Fibroblast of upper back skin (primary cell): ENCODE results near the gene TOB1.

Experiments used
- DNase-seq: peaks from one replicate; pipeline ENCODE4 v3.0.0-alpha.2; 2013

TOB1 gene

GRCh38 chr17:50866261-50866949 lies at the start of gene TOB1:
Gene TOB1 (minus strand): TSS chr17:50866354. CDS start chr17:50864017, 2,337 bp downstream.
- peak; percentile 95 for DNase-seq

GRCh38 chr17:50914505-50915063 lies 48.4 kb upstream of the TOB1 start:
- DNase-seq, result no peak

- DNase-seq, result no peak
Observed at GRCh38 chr17:50913120-50913519, 47.0 kb upstream of the TOB1 start.

GRCh38 chr17:50911890-50912289 lies 45.7 kb upstream of the TOB1 start:
- DNase-seq, result no peak

- DNase-seq, result no peak
Observed at GRCh38 chr17:50911450-50911849, 45.3 kb upstream of the TOB1 start.

- no peak for DNase-seq
Observed at GRCh38 chr17:50909765-50910605, 43.8 kb upstream of the TOB1 start.

GRCh38 chr17:50908860-50909764 lies 43.0 kb upstream of the TOB1 start:
- no peak for DNase-seq

GRCh38 chr17:50908140-50908859 lies 42.1 kb upstream of the TOB1 start:
- no peak for DNase-seq

GRCh38 chr17:50906443-50906842 lies 40.3 kb upstream of the TOB1 start:
- DNase-seq, result no peak

GRCh38 chr17:50905460-50905803 lies 39.3 kb upstream of the TOB1 start:
- DNase-seq, result no peak

GRCh38 chr17:50904518-50905459 lies 38.6 kb upstream of the TOB1 start:
- peak; percentile 48 for DNase-seq

- peak; percentile 77 for DNase-seq
Observed at GRCh38 chr17:50903604-50904517, 37.7 kb upstream of the TOB1 start.

- no peak for DNase-seq
Observed at GRCh38 chr17:50902372-50903353, 36.5 kb upstream of the TOB1 start.

- DNase-seq, result no peak
Observed at GRCh38 chr17:50900383-50900892, 34.3 kb upstream of the TOB1 start.

- no peak for DNase-seq
Observed at GRCh38 chr17:50899559-50900319, 33.6 kb upstream of the TOB1 start.

- DNase-seq, result no peak
Observed at GRCh38 chr17:50899005-50899460, 32.9 kb upstream of the TOB1 start.

GRCh38 chr17:50898369-50899004 lies 32.3 kb upstream of the TOB1 start:
- no peak for DNase-seq
